ENCODE measurements around the gene CEP78. TPM values are rescaled to one million over a fixed set of nuclear protein-coding genes. Genes with fewer than 3 reads are reported as not detected.
A peak's percentile ranks its signal among the peaks of the same experiment; 100 is the strongest.
"Not testable (repeated sequence)": the region's sequence is repeated elsewhere in the genome, so short reads cannot be mapped to it uniquely, and the experiment has no call there.

The CEP78 gene
- total and polyA plus RNA-seq, 12 donors, result 1.7 to 5.7 (median 3.2) TPM

- TF ChIP-seq CTCF (IDR thresholded peaks at IDR 0.05), result no peak
- ATAC-seq (no peak), DNase-seq (no peak)
- Histone ChIP-seq H3K9me3 (no peaks in the 10 kb centered on the region), H3K4me1 (peaks cover 0 to 27% (median 0%) of the 10 kb centered on the region in 9 donors), H3K27me3 (peaks cover 0 to 5% (median 0%) of the 10 kb centered on the region in 7 donors), H3K36me3 (no peaks in the 10 kb centered on the region), H3K27ac (peak overlapping the region in 1 of 10 donors; percentile 28), H3K4me3 (no peak overlapping the region)
- intact Hi-C loops (cut with DNase I), result no loop called here
- WGBS, 2 donors, result 68 to 73% methylated on average over 5 of the region's 5 CpGs
Observed at GRCh38 chr9:78189461-78189860, 46.4 kb upstream of the CEP78 start.

GRCh38 chr9:78191931-78192330 lies 43.9 kb upstream of the CEP78 start:
- ATAC-seq, result no peak
- no peak for DNase-seq
- Histone ChIP-seq H3K27me3 (peaks cover 0 to 5% (median 0%) of the 10 kb centered on the region in 7 donors), H3K4me3 (no peak overlapping the region), H3K4me1 (peaks cover 0 to 25% (median 0%) of the 10 kb centered on the region in 9 donors), H3K36me3 (no peaks in the 10 kb centered on the region), H3K27ac (no peak overlapping the region), H3K9me3 (no peaks in the 10 kb centered on the region)
- no peak for TF ChIP-seq CTCF (IDR thresholded peaks at IDR 0.05)
- intact Hi-C loops (cut with DNase I), result no loop called here

- Histone ChIP-seq H3K4me1 (peaks cover 0 to 7% (median 0%) of the 10 kb centered on the region in 9 donors), H3K36me3 (no peaks in the 10 kb centered on the region), H3K27ac (no peak overlapping the region), H3K4me3 (no peak overlapping the region), H3K9me3 (no peaks in the 10 kb centered on the region), H3K27me3 (peaks cover 0 to 9% (median 3%) of the 10 kb centered on the region in 7 donors)
- ATAC-seq, result peak in 1 of 8 donors; percentile 31
- intact Hi-C loops (cut with DNase I), result no loop called here
- no peak for DNase-seq
- TF ChIP-seq CTCF (IDR thresholded peaks at IDR 0.05), result no peak
- WGBS, 2 donors, result 90 to 94% methylated on average over 1 of the region's 1 CpG
Observed at GRCh38 chr9:78196258-78196657, 39.6 kb upstream of the CEP78 start.

- intact Hi-C loops (cut with DNase I); H3K36me3 ChIP-seq; ATAC-seq; H3K9me3 ChIP-seq; H3K4me3 ChIP-seq: not testable (repeated sequence)
- peak in 1 of 2 donors; percentile 32 for DNase-seq
- WGBS, 2 donors, result 49 to 51% methylated on average over 16 of the region's 16 CpGs
- Histone ChIP-seq H3K4me1 (peaks cover 0 to 16% (median 0%) of the 10 kb centered on the region in 9 donors), H3K27me3 (peaks cover 0 to 11% (median 0%) of the 10 kb centered on the region in 7 donors), H3K27ac (peak overlapping the region in 1 of 10 donors; percentile 54)
Observed at GRCh38 chr9:78201158-78201777, 34.6 kb upstream of the CEP78 start.

- no peak overlapping the region for H3K27ac ChIP-seq
- no peaks in the 10 kb centered on the region for H3K4me1 ChIP-seq
- TF ChIP-seq CTCF (IDR thresholded peaks at IDR 0.05), result no peak
- no peaks in the 10 kb centered on the region for H3K36me3 ChIP-seq
- H3K9me3 ChIP-seq, result peaks cover 0 to 6% (median 0%) of the 10 kb centered on the region in 11 donors
- DNase-seq (no peak), ATAC-seq (no peak)
- H3K27me3 ChIP-seq, result no peaks in the 10 kb centered on the region
- WGBS, 2 donors, result 53 to 72% methylated on average over 2 of the region's 2 CpGs
- no peak overlapping the region for H3K4me3 ChIP-seq
- intact Hi-C loops (cut with DNase I), result no loop called here
Observed at GRCh38 chr9:78207319-78207718, 28.6 kb upstream of the CEP78 start.

All from heart right ventricle (tissue), 16 donors.